Esophagus muscularis mucosa (tissue), 4 donors: Measurements from ENCODE around the gene TRIM71. TPM values are rescaled to one million over a fixed set of nuclear protein-coding genes. Genes with fewer than 3 reads are reported as not detected.

ENCODE experiments used
- DNase-seq: peaks from one replicate; pipeline ENCODE4 v3.0.0-alpha.2; 2017; ENCODE audit errors: extremely low spot score
- H3K27ac ChIP-seq, 4 donors: fragments of 200-600 bp; sonication (generic); replicated peaks in 1 of 4; 1 replicate in 3 of 4; 2 replicates in 1 of 4; pipeline ENCODE4 v1.5.1; 2016 to 2019; ENCODE audit warnings: mild to moderate bottlenecking in 1 of 4
- H3K27me3 ChIP-seq, 4 donors: fragments of 200-600 bp; sonication (generic); one replicate each; pipeline versions ENCODE4 v1.5.1 to v1.6.0; 2016 to 2019
- H3K36me3 ChIP-seq, 4 donors: fragments of 200-600 bp; sonication (generic); one replicate each; pipeline ENCODE4 v1.5.1; 2016 to 2019
- H3K4me1 ChIP-seq, 4 donors: fragments of 200-600 bp; sonication (generic); one replicate each; pipeline ENCODE4 v1.5.1; 2016 to 2019
- H3K4me3 ChIP-seq, 4 donors: fragments of 200-600 bp; sonication (generic); 1 replicate in 2 of 4; 2 replicates in 2 of 4; pipeline ENCODE4 v1.5.1; 2016 to 2019; ENCODE audit warnings: mild to moderate bottlenecking in 4 of 4, moderate library complexity in 1 of 4
- H3K9me3 ChIP-seq, 4 donors: fragments of 200-600 bp; sonication (generic); 1 replicate in 3 of 4; 2 replicates in 1 of 4; pipeline ENCODE4 v1.5.1; 2016 to 2019
- EP300 ChIP-seq: sonication (generic); formaldehyde crosslinking; IDR thresholded peaks from one replicate; pipeline ENCODE4 v1.6.1; 2017; ENCODE audit warnings: antibody characterized with exemption
- POLR2A ChIP-seq: fragments of 450-650 bp; IDR thresholded peaks from one replicate; pipeline ENCODE4 v1.6.1; 2017; ENCODE audit warnings: antibody characterized with exemption, moderate library complexity, mild to moderate bottlenecking, low read depth
- POLR2AphosphoS5 ChIP-seq, 2 donors: sonication (generic); formaldehyde crosslinking; IDR thresholded peaks; one replicate each; pipeline ENCODE4 v1.6.1; 2017; ENCODE audit warnings: antibody characterized with exemption in 2 of 2
- WGBS: methylation state at CpG from one replicate; pipeline ENCODE4 v1.1.5; 2018; 5-methylcytosine and 5-hydroxymethylcytosine counted together
- intact Hi-C: fragments of 100-400 bp; cut with DNase I; formaldehyde crosslinking; loops from one replicate; pipeline ENCODE4 v1.15.1; 2023
- total RNA-seq, 4 donors: library from RNA; depleted of rRNA; stranded (reverse); fragments of >200 nt; gene quantifications; one replicate each; pipeline versions ENCODE4 v1.1.0 to v1.2.1, GENCODE V29; 2016
- TF ChIP-seq, protein P1 (sequence below), 3 experiments: fragments of 200-600 bp in 2 of 3; fragments of 450-650 bp in 1 of 3; sonication (generic) in 2 of 3; IDR thresholded peaks; one replicate each; pipeline ENCODE4 v1.5.1; 2017 to 2019; ENCODE audit warnings: antibody characterized with exemption in 3 of 3, mild to moderate bottlenecking in 2 of 3, moderate library complexity in 1 of 3

The TRIM71 gene
- total RNA-seq, result not detected

GRCh38 chr3:32817558-32818228 lies at the start of gene TRIM71:
TSS of gene TRIM71 (plus strand) at chr3:32817997. CDS start at chr3:32818081, 84 bp downstream.
- 1% methylated on average over 45 of the region's 59 CpGs for WGBS
- H3K4me1 ChIP-seq, result peaks cover 19 to 37% (median 36%) of the 10 kb centered on the region in 4 donors
- H3K36me3 ChIP-seq, result no peaks in the 10 kb centered on the region
- intact Hi-C loops, result no loop called here
- peaks cover 0 to 75% (median 49%) of the 10 kb centered on the region in 4 donors for H3K27me3 ChIP-seq
- no peak within 1 kb of the TSS for H3K27ac ChIP-seq
- peak within 1 kb of the TSS; percentile 47 to 55 (median 49) for H3K4me3 ChIP-seq
- no peak for DNase-seq
- TF ChIP-seq, protein P1, sequence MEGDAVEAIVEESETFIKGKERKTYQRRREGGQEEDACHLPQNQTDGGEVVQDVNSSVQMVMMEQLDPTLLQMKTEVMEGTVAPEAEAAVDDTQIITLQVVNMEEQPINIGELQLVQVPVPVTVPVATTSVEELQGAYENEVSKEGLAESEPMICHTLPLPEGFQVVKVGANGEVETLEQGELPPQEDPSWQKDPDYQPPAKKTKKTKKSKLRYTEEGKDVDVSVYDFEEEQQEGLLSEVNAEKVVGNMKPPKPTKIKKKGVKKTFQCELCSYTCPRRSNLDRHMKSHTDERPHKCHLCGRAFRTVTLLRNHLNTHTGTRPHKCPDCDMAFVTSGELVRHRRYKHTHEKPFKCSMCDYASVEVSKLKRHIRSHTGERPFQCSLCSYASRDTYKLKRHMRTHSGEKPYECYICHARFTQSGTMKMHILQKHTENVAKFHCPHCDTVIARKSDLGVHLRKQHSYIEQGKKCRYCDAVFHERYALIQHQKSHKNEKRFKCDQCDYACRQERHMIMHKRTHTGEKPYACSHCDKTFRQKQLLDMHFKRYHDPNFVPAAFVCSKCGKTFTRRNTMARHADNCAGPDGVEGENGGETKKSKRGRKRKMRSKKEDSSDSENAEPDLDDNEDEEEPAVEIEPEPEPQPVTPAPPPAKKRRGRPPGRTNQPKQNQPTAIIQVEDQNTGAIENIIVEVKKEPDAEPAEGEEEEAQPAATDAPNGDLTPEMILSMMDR (IDR thresholded peaks at IDR 0.05), result no peak
- no peak for TF ChIP-seq POLR2A
- TF ChIP-seq EP300, result no peak
- no peak for TF ChIP-seq POLR2AphosphoS5 (IDR thresholded peaks at IDR 0.05)
- H3K9me3 ChIP-seq, result no peaks in the 10 kb centered on the region

DNA sequence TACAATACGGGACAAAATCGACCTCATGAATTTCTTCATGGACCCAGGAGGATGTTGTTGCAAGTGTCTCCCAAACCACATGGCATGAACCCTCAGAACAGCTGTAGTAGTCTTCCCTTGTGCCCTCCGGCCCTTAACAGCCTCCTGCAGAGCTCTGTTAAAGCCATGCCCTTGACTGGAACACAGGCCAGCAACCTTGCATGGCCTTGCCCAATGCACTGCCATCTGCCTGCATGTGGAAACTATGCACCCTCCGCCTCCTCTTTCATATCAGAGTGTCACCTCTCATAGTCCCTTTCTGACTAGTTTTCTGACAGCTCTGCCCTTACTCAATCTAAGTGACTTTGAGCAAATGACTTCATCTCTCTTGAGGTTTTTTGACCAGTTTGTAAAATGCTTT lies 39.4 kb upstream of the TRIM71 start:
- WGBS, result 96% methylated on average over 3 of the region's 4 CpGs
- H3K36me3 ChIP-seq, result peaks cover 6 to 29% (median 15%) of the 10 kb centered on the region in 4 donors
- H3K27ac ChIP-seq, result no peak overlapping the region
- peaks cover 0 to 11% (median 0%) of the 10 kb centered on the region in 4 donors for H3K27me3 ChIP-seq
- H3K4me3 ChIP-seq, result no peak overlapping the region
- no peak for DNase-seq
- TF ChIP-seq, protein P1 (IDR thresholded peaks at IDR 0.05), result no peak
- no peak for TF ChIP-seq POLR2AphosphoS5 (IDR thresholded peaks at IDR 0.05)
- no peak for TF ChIP-seq EP300
- no peak for TF ChIP-seq POLR2A
- intact Hi-C loops, result no loop called here
- peaks cover 7 to 15% (median 15%) of the 10 kb centered on the region in 4 donors for H3K4me1 ChIP-seq
- no peaks in the 10 kb centered on the region for H3K9me3 ChIP-seq

DNA sequence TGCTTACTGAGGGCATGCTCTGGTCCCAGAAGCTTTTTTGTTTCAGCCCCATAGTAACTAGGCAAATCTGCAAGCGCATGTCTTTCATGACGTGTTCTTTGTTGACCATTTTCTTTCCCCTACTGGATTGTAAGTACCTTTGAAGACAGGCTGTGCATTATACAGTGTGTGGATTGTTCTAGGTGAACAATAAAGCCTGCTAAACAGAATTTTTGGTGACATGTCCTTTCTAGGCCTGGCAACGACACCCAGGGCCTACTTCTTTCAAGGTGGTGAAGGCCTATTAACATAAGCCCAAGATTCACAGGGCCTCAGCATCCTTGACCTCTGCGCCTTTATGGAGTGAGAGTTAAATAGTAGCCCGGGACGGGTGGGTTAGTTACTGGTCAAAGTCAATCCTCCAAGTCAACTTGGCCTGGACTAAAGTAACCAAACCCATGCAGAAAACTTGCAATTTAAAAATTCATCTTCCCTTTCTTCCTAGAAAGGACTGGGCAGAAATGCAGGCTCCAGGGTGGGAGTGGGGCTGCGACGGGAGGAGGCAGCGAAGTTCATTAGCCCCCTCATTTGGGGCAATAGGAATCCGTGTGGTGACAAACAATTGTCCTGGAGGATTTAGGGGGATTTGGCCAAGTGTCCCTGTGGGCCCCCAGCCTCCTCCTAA lies 37.6 kb upstream of the TRIM71 start:
- Histone ChIP-seq H3K27ac (no peak overlapping the region), H3K9me3 (no peaks in the 10 kb centered on the region), H3K36me3 (peaks cover 0 to 12% (median 2%) of the 10 kb centered on the region in 4 donors), H3K4me3 (peak overlapping the region; percentile 55 to 62 (median 60)), H3K27me3 (peaks cover 0 to 11% (median 0%) of the 10 kb centered on the region in 4 donors), H3K4me1 (peaks cover 7 to 15% (median 15%) of the 10 kb centered on the region in 4 donors)
- no peak for DNase-seq
- intact Hi-C loops, result loop anchor here (2.0 kb wide), 1 partner anchor 155 kb away; no protein-coding TSS in a partner anchor
- TF ChIP-seq, protein P1 (IDR thresholded peaks at IDR 0.05), result no peak
- TF ChIP-seq POLR2A (no peak), EP300 (no peak), POLR2AphosphoS5 (IDR thresholded peaks at IDR 0.05) (no peak)
- WGBS, result 86% methylated on average over 10 of the region's 10 CpGs

GRCh38 chr3:32780735-32781210 lies 37.0 kb upstream of the TRIM71 start:
- peak overlapping the region; percentile 55 to 62 (median 60) for H3K4me3 ChIP-seq
- intact Hi-C loops, result loop anchor here (2.0 kb wide), 1 partner anchor 154 kb away; no protein-coding TSS in a partner anchor
- peaks cover 0 to 11% (median 0%) of the 10 kb centered on the region in 4 donors for H3K27me3 ChIP-seq
- H3K27ac ChIP-seq, result no peak overlapping the region
- no peak for TF ChIP-seq POLR2AphosphoS5 (IDR thresholded peaks at IDR 0.05)
- no peak for TF ChIP-seq POLR2A
- TF ChIP-seq, protein P1 (IDR thresholded peaks at IDR 0.05), result no peak
- no peak for TF ChIP-seq EP300
- WGBS, result 9% methylated on average over 18 of the region's 36 CpGs
- H3K9me3 ChIP-seq, result no peaks in the 10 kb centered on the region
- DNase-seq, result no peak
- H3K36me3 ChIP-seq, result peaks cover 0 to 6% (median 1%) of the 10 kb centered on the region in 4 donors
- H3K4me1 ChIP-seq, result peaks cover 7 to 15% (median 15%) of the 10 kb centered on the region in 4 donors
